T-helper 17 cell (primary cell): ENCODE measurements around the gene KLHL17. TPM values are rescaled to one million over a fixed set of nuclear protein-coding genes. Genes with fewer than 3 reads are reported as not detected.
"Not testable (repeated sequence)": the region's sequence is repeated elsewhere in the genome, so short reads cannot be mapped to it uniquely, and the experiment has no call there.

Experiments
- ATAC-seq: fragments of 150-1000 bp; cut with Tn5 transposase; 2 replicates; pipeline ENCODE4 v1.10.0; 2021; ENCODE audit warnings: mild to moderate bottlenecking, moderate library complexity
- DNase-seq, 3 donors: peaks; one replicate each; pipeline versions ENCODE4 v3.0.0 to v3.0.0-alpha.2; 2020 to 2021
- H3K9me3 ChIP-seq: one replicate; pipeline ENCODE4 v1.7.0; 2013; ENCODE audit warnings: low read length, mild to moderate bottlenecking; ENCODE audit not compliant: control insufficient read depth, poor library complexity, severe bottlenecking
- H3K27ac Mint-ChIP-seq: one replicate; pipeline ENCODE4 v1.8.0; 2022; ENCODE audit warnings: mild to moderate bottlenecking, moderate library complexity, mixed read lengths
- H3K27me3 Mint-ChIP-seq: one replicate; pipeline ENCODE4 v1.8.0; 2022; ENCODE audit warnings: mixed read lengths
- H3K36me3 Mint-ChIP-seq: one replicate; pipeline ENCODE4 v1.8.0; 2022; ENCODE audit warnings: low read depth, mixed read lengths
- H3K4me1 Mint-ChIP-seq: one replicate; pipeline ENCODE4 v1.8.0; 2022; ENCODE audit warnings: mild to moderate bottlenecking, mixed read lengths
- H3K4me3 Mint-ChIP-seq: one replicate; pipeline ENCODE4 v1.8.0; 2022; ENCODE audit warnings: mild to moderate bottlenecking, moderate library complexity, mixed read lengths
- total RNA-seq, 4 donors: library from RNA in 2 of 4; stranded (reverse) in 2 of 4; gene quantifications; one replicate each; pipeline ENCODE4 v1.2.3 and lab custom pipeline; 2022 to 2026

KLHL17 gene
- total RNA-seq, 2 donors from 2014 or later: 16.1 to 16.6 TPM

GRCh38 chr1:1011396-1011949, 51.1 kb downstream of the KLHL17 start:
- DNase-seq: no peak
- ATAC-seq: no peak
- H3K36me3 Mint-ChIP-seq: peaks cover 6% of the 10 kb centered on the region
- no peak overlapping the region for H3K4me3 Mint-ChIP-seq
- no peaks in the 10 kb centered on the region for H3K9me3 ChIP-seq
- peaks cover 19% of the 10 kb centered on the region for H3K27me3 Mint-ChIP-seq
- H3K27ac Mint-ChIP-seq: no peak overlapping the region
- peaks cover 18% of the 10 kb centered on the region for H3K4me1 Mint-ChIP-seq

GRCh38 chr1:1012736-1013104, 52.3 kb downstream of the KLHL17 start:
- not testable (repeated sequence) for DNase-seq, H3K9me3 ChIP-seq, H3K36me3 Mint-ChIP-seq
- peak; percentile 4 for ATAC-seq
- Mint-ChIP-seq H3K4me3 (peak overlapping the region; percentile 98), H3K4me1 (peaks cover 21% of the 10 kb centered on the region), H3K27me3 (peaks cover 12% of the 10 kb centered on the region), H3K27ac (peak overlapping the region; percentile 98)

GRCh38 chr1:1013105-1013921, 52.9 kb downstream of the KLHL17 start, which contains the start of gene ISG15:
Gene ISG15, plus strand, starts transcription at chr1:1013497. Its CDS starts 77 bp downstream, at chr1:1013574.
- DNase-seq: peak; percentile 79 to 81 (median 80)
- Mint-ChIP-seq H3K27ac (peak within 1 kb of the TSS; percentile 98), H3K36me3 (peaks cover 6% of the 10 kb centered on the region), H3K27me3 (peaks cover 7% of the 10 kb centered on the region), H3K4me1 (peaks cover 21% of the 10 kb centered on the region), H3K4me3 (peak within 1 kb of the TSS; percentile 98)
- peak; percentile 96 for ATAC-seq
- H3K9me3 ChIP-seq: no peaks in the 10 kb centered on the region

GRCh38 chr1:1013922-1014648, 53.7 kb downstream of the KLHL17 start:
- H3K27ac Mint-ChIP-seq: peak overlapping the region; percentile 98
- no peaks in the 10 kb centered on the region for H3K9me3 ChIP-seq
- peak; percentile 29 for ATAC-seq
- peaks cover 1% of the 10 kb centered on the region for H3K27me3 Mint-ChIP-seq
- H3K4me3 Mint-ChIP-seq: peak overlapping the region; percentile 98
- peak in 1 of 3 donors; percentile 17 for DNase-seq
- H3K36me3 Mint-ChIP-seq: peaks cover 6% of the 10 kb centered on the region
- H3K4me1 Mint-ChIP-seq: peaks cover 20% of the 10 kb centered on the region

- H3K27me3 Mint-ChIP-seq: no peaks in the 10 kb centered on the region
- H3K9me3 ChIP-seq: no peaks in the 10 kb centered on the region
- H3K36me3 Mint-ChIP-seq: peaks cover 6% of the 10 kb centered on the region
- H3K27ac Mint-ChIP-seq: peak overlapping the region; percentile 98
- peaks cover 18% of the 10 kb centered on the region for H3K4me1 Mint-ChIP-seq
- peak overlapping the region; percentile 98 for H3K4me3 Mint-ChIP-seq
- ATAC-seq: no peak
- peak in 1 of 3 donors; percentile 10 for DNase-seq
These were observed 54.7 kb downstream of the KLHL17 start for GRCh38 chr1:1014799-1015681.

Other genes with a start within 250 kb of the KLHL17 start
- gene SAMD11, start 36.7 kb upstream of the KLHL17 start, total RNA-seq: not detected
- 10 to 100 TPM; 45.2 to 51.7 TPM for gene NOC2L, start 1.3 kb upstream of the KLHL17 start, total RNA-seq
- 1 to 10 TPM; 3.4 to 4.3 TPM for gene PLEKHN1, start 5.9 kb downstream of the KLHL17 start, total RNA-seq
- not detected for gene PERM1, start 21.5 kb downstream of the KLHL17 start, total RNA-seq
- gene HES4, start 39.5 kb downstream of the KLHL17 start, total RNA-seq: 10 to 100 TPM in 1 of 2 donors, 1 to 10 TPM in 1; 9.6 to 10.5 TPM
- gene ISG15, start 52.9 kb downstream of the KLHL17 start, total RNA-seq: 10 to 100 TPM; 19.5 to 52.1 TPM
- 1 to 10 TPM; 1.2 to 1.4 TPM for gene AGRN, start 59.5 kb downstream of the KLHL17 start, total RNA-seq
- not detected for gene RNF223, start 113.7 kb downstream of the KLHL17 start, total RNA-seq
- 10 to 100 TPM; 13.4 to 17.1 TPM for gene C1orf159, start 155.5 kb downstream of the KLHL17 start, total RNA-seq
- gene TTLL10, start 213.3 kb downstream of the KLHL17 start, total RNA-seq: 1 to 10 TPM in 1 of 2 donors, under 1 TPM in 1; 0.86 to 2.5 TPM
- 10 to 100 TPM; 47.9 to 80.4 TPM for gene TNFRSF18, start 246.0 kb downstream of the KLHL17 start, total RNA-seq